Left lung (tissue), 10 donors: ENCODE data around the gene MAP3K4. TPM values are rescaled to one million over a fixed set of nuclear protein-coding genes. Genes with fewer than 3 reads are reported as not detected.

Source experiments
- ATAC-seq: fragments of 200-7000 bp; cut with Tn5 transposase; one replicate; pipeline ENCODE4 v1.9.1; 2020; ENCODE audit warnings: moderate library complexity
- DNase-seq, 4 donors: peaks; one replicate each; pipeline ENCODE4 v3.0.0-alpha.2; 2013 to 2020
- H3K27ac ChIP-seq, 2 donors: fragments of 200-600 bp; sonication (generic) in 1 of 2; one replicate each; pipeline versions ENCODE4 v1.5.0 to v1.8.0; 2020 to 2021
- H3K27me3 ChIP-seq, 2 donors: fragments of 200-600 bp; sonication (generic) in 1 of 2; one replicate each; pipeline versions ENCODE4 v1.5.0 to v1.8.0; 2020 to 2021
- H3K36me3 ChIP-seq, 2 donors: fragments of 200-600 bp; sonication (generic) in 1 of 2; one replicate each; pipeline versions ENCODE4 v1.5.0 to v1.8.0; 2020 to 2021
- H3K4me1 ChIP-seq, 2 donors: fragments of 200-600 bp; one replicate each; pipeline ENCODE4 v1.8.0; 2021
- H3K4me3 ChIP-seq, 2 donors: fragments of 200-600 bp; sonication (generic) in 1 of 2; one replicate each; pipeline versions ENCODE4 v1.5.0 to v1.8.0; 2020 to 2021; ENCODE audit warnings: mild to moderate bottlenecking in 1 of 2
- H3K9me3 ChIP-seq, 2 donors: fragments of 200-600 bp; sonication (generic) in 1 of 2; one replicate each; pipeline versions ENCODE4 v1.5.0 to v1.8.0; 2020 to 2021
- CTCF ChIP-seq, 2 donors: fragments of 200-600 bp; sonication (generic) in 1 of 2; IDR thresholded peaks; one replicate each; pipeline versions ENCODE4 v1.5.0 to v1.8.0; 2021; ENCODE audit warnings: antibody characterized with exemption in 2 of 2
- intact Hi-C, 2 donors: fragments of 100-400 bp; cut with DNase I; formaldehyde crosslinking; loops; one replicate each; pipeline versions ENCODE4 v1.11.2 to v1.14.2; 2022
- polyA plus RNA-seq, 6 donors: library from polyadenylated mRNA; unstranded; fragments of 120-200 nt; gene quantifications; one replicate each; pipeline ENCODE4 v1.2.1, GENCODE V29; 2013; ENCODE audit not compliant: insufficient read length in 6 of 6
- total RNA-seq, 2 donors: library from RNA; stranded (reverse); fragmentation: NEBNext Ultra II Directional; extraction: Animal tissue kit (Norgen Biotek cat#: 25700); gene quantifications; one replicate each; pipeline ENCODE4 v1.2.1, GENCODE V29; 2021
- donor health status: DM: no; HTN: yes; CAD: no.
- donor health status: DM: no; HTN: no; CAD: no.

MAP3K4 gene
- total and polyA plus RNA-seq, 8 donors, result 35.6 to 51.8 (median 45.8) TPM

GRCh38 chr6:161151059-161151645, 159.6 kb downstream of the MAP3K4 start:
- DNase-seq (peak in 1 of 4 donors; percentile 71), ATAC-seq (no peak)
- Histone ChIP-seq H3K27ac (no peak overlapping the region), H3K9me3 (no peaks in the 10 kb centered on the region), H3K4me3 (no peak overlapping the region), H3K36me3 (peaks cover 0 to 55% of the 10 kb centered on the region in 2 donors), H3K4me1 (no peaks in the 10 kb centered on the region), H3K27me3 (no peaks in the 10 kb centered on the region)
- intact Hi-C loops, result no loop called here
- TF ChIP-seq CTCF (IDR thresholded peaks at IDR 0.05), result no peak

- intact Hi-C loops, result no loop called here
- no peaks in the 10 kb centered on the region for H3K4me1 ChIP-seq
- no peak for ATAC-seq
- H3K9me3 ChIP-seq, result no peaks in the 10 kb centered on the region
- H3K4me3 ChIP-seq, result no peak overlapping the region
- DNase-seq, result peak in 1 of 4 donors; percentile 68
- TF ChIP-seq CTCF (IDR thresholded peaks at IDR 0.05), result no peak
- H3K27ac ChIP-seq, result no peak overlapping the region
- H3K36me3 ChIP-seq, result peaks cover 0 to 49% of the 10 kb centered on the region in 2 donors
- H3K27me3 ChIP-seq, result no peaks in the 10 kb centered on the region
Observed at GRCh38 chr6:161151660-161152526, 160.3 kb downstream of the MAP3K4 start.

GRCh38 chr6:161152527-161152862, 160.9 kb downstream of the MAP3K4 start:
- intact Hi-C loops, result no loop called here
- Histone ChIP-seq H3K9me3 (no peaks in the 10 kb centered on the region), H3K27me3 (no peaks in the 10 kb centered on the region), H3K4me3 (no peak overlapping the region), H3K4me1 (no peaks in the 10 kb centered on the region), H3K36me3 (peaks cover 0 to 44% of the 10 kb centered on the region in 2 donors), H3K27ac (no peak overlapping the region)
- no peak for TF ChIP-seq CTCF (IDR thresholded peaks at IDR 0.05)
- no peak for ATAC-seq
- DNase-seq, result peak in 1 of 4 donors; percentile 59

GRCh38 chr6:161152907-161153662, 161.5 kb downstream of the MAP3K4 start:
- peak; percentile 73 for ATAC-seq

More at GRCh38 chr6:161152907-161153662, 161.5 kb downstream of the MAP3K4 start:
- H3K27me3 ChIP-seq, result no peaks in the 10 kb centered on the region
- DNase-seq, result peak in 1 of 4 donors; percentile 63
- no peak overlapping the region for H3K27ac ChIP-seq
- no peaks in the 10 kb centered on the region for H3K9me3 ChIP-seq
- peak; percentile 23 to 27 for TF ChIP-seq CTCF (IDR thresholded peaks at IDR 0.05)
- intact Hi-C loops, result no loop called here
- no peaks in the 10 kb centered on the region for H3K4me1 ChIP-seq
- H3K36me3 ChIP-seq, result peaks cover 0 to 38% of the 10 kb centered on the region in 2 donors
- no peak overlapping the region for H3K4me3 ChIP-seq
